T-helper 17 cell (primary cell): ENCODE results near the gene ONECUT3. TPM values are rescaled to one million over a fixed set of nuclear protein-coding genes. Genes with fewer than 3 reads are reported as not detected.

Experiments
- ATAC-seq: fragments of 150-1000 bp; cut with Tn5 transposase; 2 replicates; pipeline ENCODE4 v1.10.0; 2021; ENCODE audit warnings: mild to moderate bottlenecking, moderate library complexity
- DNase-seq, 3 donors: peaks; one replicate each; pipeline versions ENCODE4 v3.0.0 to v3.0.0-alpha.2; 2020 to 2021
- H3K9me3 ChIP-seq: one replicate; pipeline ENCODE4 v1.7.0; 2013; ENCODE audit warnings: low read length, mild to moderate bottlenecking; ENCODE audit not compliant: control insufficient read depth, poor library complexity, severe bottlenecking
- H3K27ac Mint-ChIP-seq: one replicate; pipeline ENCODE4 v1.8.0; 2022; ENCODE audit warnings: mild to moderate bottlenecking, moderate library complexity, mixed read lengths
- H3K27me3 Mint-ChIP-seq: one replicate; pipeline ENCODE4 v1.8.0; 2022; ENCODE audit warnings: mixed read lengths
- H3K36me3 Mint-ChIP-seq: one replicate; pipeline ENCODE4 v1.8.0; 2022; ENCODE audit warnings: low read depth, mixed read lengths
- H3K4me1 Mint-ChIP-seq: one replicate; pipeline ENCODE4 v1.8.0; 2022; ENCODE audit warnings: mild to moderate bottlenecking, mixed read lengths
- H3K4me3 Mint-ChIP-seq: one replicate; pipeline ENCODE4 v1.8.0; 2022; ENCODE audit warnings: mild to moderate bottlenecking, moderate library complexity, mixed read lengths
- total RNA-seq, 4 donors: library from RNA in 2 of 4; stranded (reverse) in 2 of 4; gene quantifications; one replicate each; pipeline ENCODE4 v1.2.3 and lab custom pipeline; 2022 to 2026

ONECUT3 gene
- total RNA-seq, 2 donors from 2014 or later = not detected

DNA sequence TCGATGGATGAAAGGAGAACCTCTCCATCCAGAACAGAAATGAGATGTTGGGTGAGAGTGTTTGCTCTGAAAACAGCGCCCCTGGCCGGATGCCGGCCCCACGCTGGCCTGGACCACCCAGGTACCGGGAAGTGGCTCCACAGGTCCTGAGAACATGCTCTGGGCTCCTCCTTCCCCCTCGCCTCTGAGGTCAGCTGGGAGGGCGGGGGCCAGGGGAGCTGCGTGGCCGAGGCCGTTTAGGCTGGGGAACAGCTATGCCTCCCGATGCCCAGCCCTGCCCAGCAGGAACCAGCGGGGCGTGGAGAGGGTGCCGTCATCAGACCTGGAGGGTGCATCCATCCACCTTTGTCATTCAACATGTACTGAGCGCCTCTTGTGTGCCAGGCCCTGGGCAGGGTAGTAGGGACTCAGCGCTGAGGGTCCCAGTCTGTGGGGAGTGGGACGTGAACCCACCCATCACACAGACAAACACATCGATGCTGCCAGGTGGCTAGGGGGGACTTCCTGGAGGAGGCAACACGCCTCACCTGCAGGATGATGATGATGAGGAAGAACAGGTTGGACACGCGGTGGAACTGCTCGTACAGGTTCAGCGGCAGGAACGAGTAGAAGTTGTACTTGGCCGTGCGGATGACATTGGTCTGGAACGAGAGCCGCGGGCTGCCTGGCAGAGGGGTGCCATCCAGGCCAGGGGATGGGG lies 54.5 kb downstream of the ONECUT3 start:
- no peak overlapping the region for H3K4me3 Mint-ChIP-seq

GRCh38 chr19:1808395-1808731 lies 55.1 kb downstream of the ONECUT3 start:
- no peak overlapping the region for H3K4me3 Mint-ChIP-seq
- peaks cover 12% of the 10 kb centered on the region for H3K4me1 Mint-ChIP-seq
- no peaks in the 10 kb centered on the region for H3K9me3 ChIP-seq
- no peaks in the 10 kb centered on the region for H3K27me3 Mint-ChIP-seq
- no peak overlapping the region for H3K27ac Mint-ChIP-seq
- ATAC-seq (no peak), DNase-seq (no peak)
- no peaks in the 10 kb centered on the region for H3K36me3 Mint-ChIP-seq

More for the DNA sequence above, 54.5 kb downstream of the ONECUT3 start:
- no peak for ATAC-seq
- Mint-ChIP-seq H3K36me3 (no peaks in the 10 kb centered on the region), H3K27ac (no peak overlapping the region), H3K27me3 (no peaks in the 10 kb centered on the region), H3K4me1 (peaks cover 9% of the 10 kb centered on the region)
- no peaks in the 10 kb centered on the region for H3K9me3 ChIP-seq
- no peak for DNase-seq

DNA sequence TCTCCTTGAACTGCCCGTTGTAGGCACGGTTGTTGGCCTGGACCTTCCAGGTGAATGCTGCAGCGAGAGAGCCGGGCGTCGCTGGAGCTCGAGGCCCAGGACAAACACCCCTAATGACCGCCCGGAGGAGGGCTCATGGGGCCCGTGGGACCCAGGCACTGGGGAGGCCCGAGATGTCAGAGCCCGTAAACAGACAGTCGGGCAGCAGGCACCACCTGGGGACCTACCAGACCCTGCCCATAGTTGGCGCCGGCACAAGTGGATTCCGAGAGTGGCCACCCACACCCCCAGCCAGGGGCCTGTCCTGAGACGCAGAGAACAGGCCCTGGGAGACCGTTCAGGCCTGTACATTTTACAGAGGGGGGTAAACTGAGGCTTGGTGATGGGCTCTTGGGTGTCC lies 56.4 kb downstream of the ONECUT3 start:
- Mint-ChIP-seq H3K4me1 (peaks cover 12% of the 10 kb centered on the region), H3K27me3 (no peaks in the 10 kb centered on the region), H3K27ac (no peak overlapping the region), H3K36me3 (no peaks in the 10 kb centered on the region), H3K4me3 (no peak overlapping the region)
- no peak for ATAC-seq
- no peak for DNase-seq
- H3K9me3 ChIP-seq = no peaks in the 10 kb centered on the region

DNA sequence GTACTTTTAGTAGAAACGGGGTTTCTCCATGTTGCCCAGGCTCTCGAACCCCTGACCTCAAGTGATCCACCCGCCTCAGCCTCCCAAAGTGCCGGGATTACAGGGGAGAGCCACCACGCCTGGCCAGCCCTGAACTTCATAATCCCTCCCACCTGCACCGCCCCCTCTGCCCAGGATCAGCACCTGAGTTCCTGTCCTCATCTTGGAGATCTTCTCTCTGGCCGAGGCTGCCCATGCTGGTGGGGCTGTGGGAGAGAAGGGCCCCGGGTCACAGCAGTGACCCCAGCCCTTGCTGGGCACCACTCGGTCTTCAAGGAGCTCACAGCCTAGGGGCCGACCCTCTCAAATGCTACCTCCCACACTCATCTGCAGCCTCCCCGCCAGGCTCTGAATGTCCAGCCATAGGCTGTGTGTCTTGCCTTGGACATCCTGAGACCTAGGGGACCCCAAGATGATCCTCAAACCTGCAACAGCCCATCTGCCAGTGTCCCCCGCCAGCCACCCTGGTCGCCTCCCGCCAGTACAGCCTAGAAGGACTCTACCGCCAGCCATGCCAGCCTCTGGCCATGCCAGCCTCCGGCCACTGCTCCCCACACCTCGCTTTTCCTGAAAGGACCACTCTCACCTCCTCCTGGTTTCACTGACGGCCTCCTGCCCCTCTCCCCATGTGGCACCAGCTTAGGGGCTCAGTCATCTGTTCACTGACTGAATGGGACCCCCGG lies 57.3 kb downstream of the ONECUT3 start:
- Mint-ChIP-seq H3K27me3 (no peaks in the 10 kb centered on the region), H3K36me3 (no peaks in the 10 kb centered on the region), H3K27ac (peak overlapping the region; percentile 62), H3K4me3 (peak overlapping the region; percentile 96), H3K4me1 (peaks cover 12% of the 10 kb centered on the region)
- H3K9me3 ChIP-seq = no peaks in the 10 kb centered on the region
- ATAC-seq (no peak), DNase-seq (no peak)

DNA sequence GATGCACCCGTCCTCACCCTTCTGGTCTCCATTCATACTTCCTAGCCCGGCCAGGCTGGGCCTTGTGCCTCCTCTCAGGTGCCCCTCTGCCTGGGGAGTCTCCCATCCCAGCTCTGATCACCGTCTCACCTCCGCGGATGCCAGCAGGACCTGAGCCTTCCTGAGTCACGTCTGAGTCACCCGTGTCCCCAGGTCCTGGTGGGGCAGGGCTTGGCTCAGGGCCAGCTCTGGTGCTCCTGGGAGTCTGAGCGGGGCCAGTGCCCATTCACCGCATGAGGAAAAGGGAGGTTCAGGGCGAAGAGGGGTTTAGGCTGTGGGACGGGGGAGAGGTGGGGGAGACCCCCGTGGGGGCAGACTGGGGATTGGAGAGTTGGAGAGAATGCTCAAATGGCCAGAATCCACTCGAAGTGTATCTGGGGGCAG lies 58.2 kb downstream of the ONECUT3 start:
- DNase-seq = peak in 2 of 3 donors; percentile 36 to 53
- no peaks in the 10 kb centered on the region for H3K9me3 ChIP-seq
- peak overlapping the region; percentile 96 for H3K4me3 Mint-ChIP-seq
- peaks cover 12% of the 10 kb centered on the region for H3K4me1 Mint-ChIP-seq
- ATAC-seq = no peak
- no peaks in the 10 kb centered on the region for H3K36me3 Mint-ChIP-seq
- H3K27ac Mint-ChIP-seq = no peak overlapping the region
- no peaks in the 10 kb centered on the region for H3K27me3 Mint-ChIP-seq

- Mint-ChIP-seq H3K4me3 (peak within 1 kb of the TSS; percentile 96), H3K36me3 (no peaks in the 10 kb centered on the region), H3K4me1 (peaks cover 12% of the 10 kb centered on the region), H3K27ac (peak within 1 kb of the TSS; percentile 91), H3K27me3 (no peaks in the 10 kb centered on the region)
- peak in 2 of 3 donors; percentile 75 to 76 for DNase-seq
- peak; percentile 14 for ATAC-seq
- no peaks in the 10 kb centered on the region for H3K9me3 ChIP-seq
Measured at GRCh38 chr19:1811942-1812425, 58.7 kb downstream of the ONECUT3 start, which contains the start of gene ATP8B3. TSS of gene ATP8B3 (minus strand) at chr19:1812276. CDS start at chr19:1811736, 540 bp downstream.

GRCh38 chr19:1812426-1813191 lies 59.3 kb downstream of the ONECUT3 start:
- Mint-ChIP-seq H3K27me3 (no peaks in the 10 kb centered on the region), H3K4me1 (peaks cover 12% of the 10 kb centered on the region), H3K27ac (peak overlapping the region; percentile 91), H3K4me3 (peak overlapping the region; percentile 96), H3K36me3 (no peaks in the 10 kb centered on the region)
- peak; percentile 63 to 83 (median 80) for DNase-seq
- H3K9me3 ChIP-seq = no peaks in the 10 kb centered on the region
- peak; percentile 79 for ATAC-seq

- DNase-seq (no peak), ATAC-seq (no peak)
- no peaks in the 10 kb centered on the region for H3K9me3 ChIP-seq
- Mint-ChIP-seq H3K27ac (peak overlapping the region; percentile 91), H3K4me3 (peak overlapping the region; percentile 96), H3K27me3 (no peaks in the 10 kb centered on the region), H3K4me1 (peaks cover 12% of the 10 kb centered on the region), H3K36me3 (no peaks in the 10 kb centered on the region)
Measured at GRCh38 chr19:1813192-1814182, 60.2 kb downstream of the ONECUT3 start.

DNA sequence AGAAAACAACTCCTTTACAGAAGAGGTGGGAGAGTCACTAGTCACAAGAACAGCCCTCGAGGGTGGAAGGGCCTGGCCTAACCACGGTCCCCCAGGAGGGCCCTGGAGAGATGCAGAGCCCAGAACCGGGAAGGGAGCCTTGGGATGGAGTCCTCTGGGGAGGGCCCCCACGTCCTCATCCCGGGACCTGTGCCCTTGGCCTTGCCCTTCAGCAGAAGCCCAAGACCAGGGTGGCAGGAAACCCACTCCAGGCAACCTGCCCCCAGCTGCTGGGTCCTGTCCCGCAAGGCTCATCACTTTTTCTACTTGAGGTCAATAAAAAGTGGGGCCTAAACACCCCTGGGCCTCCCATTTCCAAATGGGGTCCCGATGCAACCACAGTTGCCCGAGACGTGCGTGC lies 61.1 kb downstream of the ONECUT3 start:
- no peaks in the 10 kb centered on the region for H3K27me3 Mint-ChIP-seq
- H3K9me3 ChIP-seq = no peaks in the 10 kb centered on the region
- no peaks in the 10 kb centered on the region for H3K36me3 Mint-ChIP-seq
- ATAC-seq (no peak), DNase-seq (no peak)
- H3K4me3 Mint-ChIP-seq = no peak overlapping the region
- H3K27ac Mint-ChIP-seq = no peak overlapping the region
- peaks cover 12% of the 10 kb centered on the region for H3K4me1 Mint-ChIP-seq

- DNase-seq = no peak
- ATAC-seq = no peak
- H3K4me1 Mint-ChIP-seq = peaks cover 12% of the 10 kb centered on the region
- H3K36me3 Mint-ChIP-seq = no peaks in the 10 kb centered on the region
- no peak overlapping the region for H3K27ac Mint-ChIP-seq
- H3K9me3 ChIP-seq = no peaks in the 10 kb centered on the region
- peak overlapping the region; percentile 28 for H3K4me3 Mint-ChIP-seq
- H3K27me3 Mint-ChIP-seq = no peaks in the 10 kb centered on the region
Measured at GRCh38 chr19:1814833-1815604, 61.7 kb downstream of the ONECUT3 start.

GRCh38 chr19:1815605-1816529 lies 62.6 kb downstream of the ONECUT3 start:
- Mint-ChIP-seq H3K4me1 (peaks cover 12% of the 10 kb centered on the region), H3K4me3 (peak overlapping the region; percentile 52)

More at GRCh38 chr19:1815605-1816529, 62.6 kb downstream of the ONECUT3 start:
- DNase-seq (no peak), ATAC-seq (no peak)
- Mint-ChIP-seq H3K27me3 (no peaks in the 10 kb centered on the region), H3K36me3 (peaks cover 3% of the 10 kb centered on the region), H3K27ac (no peak overlapping the region)
- no peaks in the 10 kb centered on the region for H3K9me3 ChIP-seq
